GM18505 (cell line): ENCODE data around the gene TRPC6.

ENCODE experiments used
- ATAC-seq: cut with Tn5 transposase; IDR thresholded peaks from one replicate; pipeline ENCODE4 v1.9.1; 2021; ENCODE audit not compliant: unreplicated experiment
- POLR2A ChIP-seq: IDR thresholded peaks from 4 replicates; pipeline ENCODE4 v1.6.1; 2011; ENCODE audit warnings: borderline replicate concordance; ENCODE audit not compliant: insufficient read depth, insufficient read length; ENCODE audit errors: extremely low read depth

Gene TRPC6

DNA sequence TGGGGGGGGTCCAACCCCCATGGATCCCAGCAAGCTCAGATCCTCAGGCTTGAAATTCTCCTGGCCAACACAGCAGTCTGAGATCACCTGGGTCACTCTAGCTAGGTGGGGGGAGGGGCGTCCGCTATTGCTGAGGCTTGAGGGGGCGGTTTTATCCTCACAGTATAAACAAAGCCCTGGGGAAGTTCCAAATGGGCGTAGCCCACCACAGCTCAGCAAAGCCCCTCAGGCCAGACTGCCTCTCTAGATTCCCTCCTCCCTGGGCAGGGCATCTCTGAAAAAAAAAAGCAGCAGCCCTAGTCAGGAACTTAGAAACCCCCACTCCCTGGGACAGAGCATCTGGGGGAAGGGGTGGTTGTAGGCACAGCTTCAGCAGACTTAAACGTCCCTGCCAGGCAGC, 16.7 kb downstream of the TRPC6 start:
- no peak for ATAC-seq
- no peak for TF ChIP-seq POLR2A

- ATAC-seq = no peak
- TF ChIP-seq POLR2A = no peak
These were observed 17.2 kb downstream of the TRPC6 start for GRCh38 chr11:101566626-101567025.

DNA sequence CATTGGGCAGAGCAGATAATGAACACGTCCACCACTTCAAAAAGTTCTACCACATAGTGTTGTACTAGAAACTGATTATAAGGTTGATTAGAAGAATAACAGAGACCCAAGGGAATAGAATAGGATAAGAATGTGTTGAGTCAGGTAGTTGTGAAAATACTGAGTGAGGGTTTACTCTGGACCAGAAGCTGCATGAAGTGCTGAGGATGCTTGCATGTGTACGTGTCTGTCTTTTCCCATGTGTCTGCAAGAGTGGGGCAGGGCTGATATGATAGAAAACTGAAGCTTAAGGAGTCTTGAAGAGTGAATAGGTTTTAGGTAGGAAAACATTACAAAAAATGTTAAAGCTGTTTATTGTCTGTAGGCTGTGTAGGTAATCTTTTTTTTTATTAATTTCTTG, 20.6 kb downstream of the TRPC6 start:
- TF ChIP-seq POLR2A = no peak
- ATAC-seq = no peak

DNA sequence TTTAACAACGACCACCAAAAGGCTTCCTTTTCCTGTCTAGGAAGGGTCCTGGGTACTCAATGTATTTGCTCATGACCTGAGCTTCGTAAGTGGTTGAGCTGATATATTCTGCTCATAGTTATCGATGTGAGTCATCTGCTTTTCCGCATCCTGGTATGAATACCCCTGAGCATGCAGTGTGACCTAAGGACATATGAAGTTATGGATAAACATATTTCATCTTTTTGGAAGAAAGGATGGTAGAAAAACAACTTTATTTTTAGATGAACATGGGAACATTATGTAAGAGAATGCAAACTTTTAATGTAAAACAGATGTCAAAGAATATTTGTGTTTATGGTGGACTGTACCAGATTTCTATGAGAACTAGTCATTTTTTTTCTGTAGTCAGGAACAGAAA, 28.4 kb downstream of the TRPC6 start:
- no peak for ATAC-seq
- no peak for TF ChIP-seq POLR2A

DNA sequence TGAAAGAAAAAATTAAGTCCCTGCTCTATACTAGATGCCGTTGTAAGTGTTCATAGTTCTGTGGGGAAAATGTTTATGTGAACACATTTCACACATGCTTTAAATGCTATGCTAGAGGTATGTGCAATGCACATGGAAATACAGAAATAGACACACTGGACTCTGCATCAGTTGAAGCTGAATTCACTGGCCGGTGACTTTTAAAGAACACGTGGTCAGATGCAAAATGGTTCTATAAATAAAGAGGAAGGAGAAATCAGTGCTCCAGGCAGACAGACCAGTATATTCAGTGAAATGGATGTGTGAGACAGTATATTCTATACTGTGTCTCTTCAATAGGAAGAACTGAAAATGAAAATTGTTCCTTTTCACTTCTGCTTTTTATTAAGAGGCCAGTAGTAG, 29.9 kb downstream of the TRPC6 start:
- ATAC-seq = peak; percentile 100

GRCh38 chr11:101552888-101553287, 30.9 kb downstream of the TRPC6 start:
- TF ChIP-seq POLR2A = no peak
- ATAC-seq = no peak

More for the DNA sequence above, 29.9 kb downstream of the TRPC6 start:
- TF ChIP-seq POLR2A = no peak

GRCh38 chr11:101528541-101528940, 55.3 kb downstream of the TRPC6 start:
- ATAC-seq = no peak
- no peak for TF ChIP-seq POLR2A

DNA sequence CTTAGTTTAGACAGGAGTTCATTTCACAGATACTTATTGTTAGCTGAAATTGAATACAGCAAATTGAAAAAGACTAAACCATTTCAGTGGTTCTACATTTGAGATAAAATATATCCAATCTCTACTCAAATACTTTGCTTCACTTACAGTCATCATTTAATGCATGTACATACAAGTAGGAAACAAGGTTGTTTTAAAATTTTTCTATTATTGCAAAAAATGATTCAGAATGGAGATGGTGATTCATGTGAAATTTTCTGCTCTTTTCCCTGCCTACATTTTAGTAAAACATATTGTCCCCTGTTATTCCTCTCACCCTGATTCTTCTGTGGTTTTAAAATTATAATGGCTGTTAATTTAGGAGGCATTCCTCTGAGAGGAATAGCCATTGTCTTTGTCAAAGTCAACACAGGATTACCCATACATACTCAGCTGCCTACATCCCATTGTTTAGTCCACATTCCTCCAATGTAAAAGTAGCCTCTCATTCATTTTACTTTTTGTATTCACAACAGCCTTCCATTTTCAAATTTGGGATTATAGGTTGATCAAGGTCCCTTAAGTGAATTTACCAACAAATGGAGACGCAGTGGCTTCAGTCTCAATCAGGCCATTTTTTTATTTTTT, 60.1 kb downstream of the TRPC6 start:
- no peak for TF ChIP-seq POLR2A
- no peak for ATAC-seq

GRCh38 chr11:101523193-101523592, 60.6 kb downstream of the TRPC6 start:
- no peak for TF ChIP-seq POLR2A
- no peak for ATAC-seq

GRCh38 chr11:101521821-101522220, 62.0 kb downstream of the TRPC6 start:
- no peak for TF ChIP-seq POLR2A
- ATAC-seq = no peak

GRCh38 chr11:101516546-101516945, 67.3 kb downstream of the TRPC6 start:
- TF ChIP-seq POLR2A = no peak
- ATAC-seq = no peak

DNA sequence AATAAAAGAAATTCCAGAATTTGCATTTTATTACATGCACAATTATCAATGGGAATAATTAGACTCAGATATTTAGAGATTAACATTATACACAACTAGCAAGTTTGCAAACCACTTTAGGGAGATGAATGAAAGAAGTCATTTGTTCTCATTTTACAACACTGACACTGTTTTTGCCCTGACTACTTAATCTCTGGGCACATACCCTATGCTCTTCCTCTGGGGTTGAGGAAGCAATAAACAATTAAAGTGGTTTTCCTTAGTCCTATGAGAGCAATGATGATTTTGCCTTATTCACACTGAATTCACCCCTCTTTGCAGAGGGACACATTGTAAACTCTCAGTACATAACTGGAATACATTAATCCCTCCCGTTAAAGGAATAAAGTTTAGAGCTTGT, 72.7 kb downstream of the TRPC6 start:
- no peak for ATAC-seq
- no peak for TF ChIP-seq POLR2A

DNA sequence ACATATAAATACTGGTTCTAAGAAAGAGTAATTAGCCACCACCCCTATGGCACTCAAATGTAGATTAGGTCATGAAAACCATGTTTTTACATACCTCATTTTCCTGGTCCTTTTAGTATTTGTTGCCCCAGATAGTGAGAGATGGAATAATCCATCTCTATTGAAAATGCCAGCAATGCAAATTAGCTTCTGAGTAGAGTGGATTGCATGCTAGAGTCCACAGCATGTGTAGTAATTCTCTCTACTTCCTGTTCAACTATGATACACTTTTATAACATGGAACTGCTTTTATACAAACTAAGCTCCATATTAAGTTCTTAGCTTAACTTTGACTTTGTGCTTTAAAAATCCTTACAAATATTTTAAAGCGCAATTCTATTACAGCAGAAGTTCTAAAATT, 73.2 kb downstream of the TRPC6 start:
- no peak for TF ChIP-seq POLR2A
- no peak for ATAC-seq

- ATAC-seq = no peak
- TF ChIP-seq POLR2A = no peak
These were observed 73.9 kb downstream of the TRPC6 start for GRCh38 chr11:101509922-101510321.

- no peak for TF ChIP-seq POLR2A
- peak; percentile 72 for ATAC-seq
These were observed 75.4 kb downstream of the TRPC6 start for GRCh38 chr11:101508370-101508769.

- ATAC-seq = no peak
- no peak for TF ChIP-seq POLR2A
These were observed 84.9 kb downstream of the TRPC6 start for GRCh38 chr11:101498891-101499290.

- TF ChIP-seq POLR2A = no peak
- no peak for ATAC-seq
These were observed 86.5 kb downstream of the TRPC6 start for GRCh38 chr11:101497291-101497690.
